GM18951 (cell line): ENCODE results near the gene OR2M3.
"Not testable (repeated sequence)": the region's sequence is repeated elsewhere in the genome, so short reads cannot be mapped to it uniquely, and the experiment has no call there.

Experiments used
- POLR2A ChIP-seq: IDR thresholded peaks from 4 replicates; pipeline ENCODE4 v1.6.1; 2011; ENCODE audit warnings: mild to moderate bottlenecking; ENCODE audit not compliant: insufficient read length, insufficient read depth; ENCODE audit errors: extremely low read depth
- in situ Hi-C: fragments of 300-500 bp; cut with MboI; formaldehyde crosslinking; loops from one replicate; pipeline ENCODE4 v1.12.0; 2022; ENCODE audit warnings: low sequenced_read_pairs, mixed read lengths, inconsistent platforms; ENCODE audit not compliant: unreplicated experiment

The OR2M3 gene

DNA sequence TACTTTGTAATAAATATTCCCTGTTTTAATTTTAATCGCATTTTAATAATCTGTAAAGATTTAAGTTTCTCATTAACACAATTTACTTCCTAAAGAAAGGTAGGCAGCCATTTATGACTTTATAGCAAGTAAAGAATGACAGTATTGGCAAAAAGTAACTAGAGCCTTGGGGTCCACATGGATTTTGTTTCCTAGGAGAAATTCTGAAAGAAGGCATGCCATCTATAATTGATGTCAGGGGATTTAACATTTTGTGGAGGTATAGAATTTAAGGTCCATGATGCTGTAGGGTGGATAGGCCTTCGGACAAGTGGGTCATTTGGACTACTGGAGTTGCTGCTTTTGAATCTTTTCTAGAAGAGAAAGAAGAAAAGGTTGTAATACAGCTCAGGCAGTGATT lies 34.1 kb downstream of the OR2M3 start, which contains the start of gene OR2M4:
OR2M4 (plus strand) TSS at position 301 of the 400 bp plus-strand sequence. CDS start 7,512 bp downstream, outside the sequence.
- TF ChIP-seq POLR2A, result no peak
- in situ Hi-C loops, result no loop called here

DNA sequence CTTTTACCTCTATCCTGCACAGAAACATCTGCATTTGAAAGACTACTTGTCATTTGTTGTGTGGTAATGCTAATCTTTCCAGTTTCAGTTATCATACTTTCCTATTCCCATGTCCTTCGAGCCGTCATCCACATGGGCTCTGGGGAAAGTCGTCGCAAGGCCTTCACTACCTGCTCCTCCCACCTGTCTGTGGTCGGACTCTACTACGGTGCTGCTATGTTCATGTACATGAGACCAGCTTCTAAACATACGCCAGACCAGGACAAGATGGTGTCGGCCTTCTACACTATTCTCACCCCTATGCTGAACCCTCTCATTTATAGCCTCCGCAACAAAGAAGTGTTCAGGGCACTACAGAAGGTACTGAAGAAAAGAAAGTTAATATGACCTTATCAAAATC lies 42.4 kb downstream of the OR2M3 start:
- in situ Hi-C loops, result no loop called here
- TF ChIP-seq POLR2A, result no peak

DNA sequence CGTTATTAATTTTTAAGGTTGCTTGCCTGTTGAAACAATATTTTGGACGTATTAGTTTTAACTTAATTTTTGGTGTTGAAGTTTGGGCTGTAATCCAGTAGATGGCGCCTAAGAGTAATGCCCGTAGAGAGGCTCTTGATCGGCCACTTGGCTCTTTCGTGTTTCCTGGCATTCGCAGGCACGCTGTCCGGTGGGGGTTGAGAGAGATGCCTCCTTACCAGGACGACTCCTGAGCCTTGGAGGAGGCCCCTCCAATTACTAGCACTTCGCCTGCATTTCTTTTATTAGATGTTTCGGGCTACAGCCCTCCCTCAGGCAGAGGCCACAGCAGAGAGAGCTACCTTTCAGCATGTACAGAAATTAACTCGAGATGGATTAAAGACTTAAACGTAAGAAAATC lies 46.1 kb downstream of the OR2M3 start:
- TF ChIP-seq POLR2A, result no peak

DNA sequence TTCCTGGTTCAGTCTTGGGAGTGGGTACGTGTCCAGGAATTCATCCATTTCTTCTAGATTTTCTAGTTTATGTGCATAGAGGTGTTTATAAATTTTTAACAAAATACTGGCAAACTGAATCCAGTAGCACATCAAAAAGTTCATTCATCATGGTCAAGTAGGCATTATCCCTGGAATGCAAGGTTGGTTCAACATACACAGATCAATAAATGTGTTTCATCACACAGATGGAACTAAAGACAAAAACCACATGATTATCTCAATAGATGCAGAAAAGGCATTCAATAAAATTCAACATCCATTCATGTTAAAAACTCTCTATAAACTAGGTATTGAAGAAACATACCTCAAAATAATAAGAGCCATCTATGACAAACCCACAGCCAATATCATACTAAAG lies 62.2 kb downstream of the OR2M3 start:
- in situ Hi-C loops, result not testable (repeated sequence)

More for the DNA sequence above, 46.1 kb downstream of the OR2M3 start:
- in situ Hi-C loops, result no loop called here
